ENCODE measurements around the gene JMY.

DNA sequence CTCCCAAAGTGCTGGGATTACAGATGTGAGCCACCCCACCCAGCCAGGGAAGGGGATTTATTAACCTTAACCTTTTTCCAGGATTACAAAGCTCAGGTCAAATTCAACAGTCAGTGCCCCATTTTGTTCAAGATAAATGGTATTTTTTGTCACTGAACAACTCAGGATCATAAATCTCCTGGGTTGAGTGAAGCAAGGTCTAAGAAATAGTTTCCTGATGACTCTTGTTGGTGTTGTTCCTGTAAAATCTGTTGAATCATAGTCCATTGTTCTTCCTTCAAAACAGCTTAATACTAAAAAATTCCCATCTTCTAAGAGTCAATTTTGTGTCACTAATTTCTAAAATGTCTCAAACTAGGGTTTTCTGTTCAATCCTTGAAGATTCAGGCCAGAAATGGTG is 33.9 kb upstream of the JMY start:
- no peak for TF ChIP-seq GATA2 (IDR thresholded peaks at IDR 0.05; ENCODE audit: low read depth, low read length)
- TF ChIP-seq GATA3 (IDR thresholded peaks at IDR 0.05; ENCODE audit: low read depth, low read length): no peak
